GM23338 (cell line): ENCODE results near the gene MBOAT7. TPM values are rescaled to one million over a fixed set of nuclear protein-coding genes. Genes with fewer than 3 reads are reported as not detected.

Experiments
- ATAC-seq: fragments of 200-7000 bp; cut with Tn5 transposase; 3 replicates; pipeline ENCODE4 v1.9.1; 2020
- DNase-seq: peaks from one replicate; pipeline ENCODE4 v3.0.0-alpha.2; 2015; ENCODE audit warnings: low spot score
- H2AFZ ChIP-seq: fragments of 200-600 bp; sonication (generic); 2 replicates; pipeline ENCODE4 v1.8.0; 2016; ENCODE audit warnings: antibody characterized with exemption, mild to moderate bottlenecking, moderate library complexity
- H3F3A ChIP-seq: fragments of 200-600 bp; sonication (generic); replicated peaks from 2 replicates; pipeline ENCODE4 v1.8.0; 2017; ENCODE audit warnings: antibody characterized with exemption, mixed run types, low read depth
- H3K27ac ChIP-seq: fragments of 200-600 bp; sonication (generic); 2 replicates; pipeline ENCODE4 v1.6.1; 2016; ENCODE audit warnings: low read depth
- H3K27me3 ChIP-seq: fragments of 200-600 bp; sonication (generic); 2 replicates; pipeline ENCODE4 v1.8.0; 2016; ENCODE audit warnings: mild to moderate bottlenecking, mixed run types, moderate library complexity; ENCODE audit not compliant: insufficient read depth
- H3K36me3 ChIP-seq: fragments of 200-600 bp; sonication (generic); 2 replicates; pipeline ENCODE4 v1.8.0; 2016; ENCODE audit warnings: mild to moderate bottlenecking; ENCODE audit not compliant: insufficient read depth
- H3K4me1 ChIP-seq: fragments of 200-600 bp; sonication (generic); 2 replicates; pipeline ENCODE4 v1.8.0; 2016; ENCODE audit warnings: mild to moderate bottlenecking, moderate library complexity; ENCODE audit not compliant: insufficient read depth
- H3K4me2 ChIP-seq: fragments of 200-600 bp; sonication (generic); 2 replicates; pipeline ENCODE4 v1.7.1; 2017; ENCODE audit warnings: mixed run types
- H3K4me3 ChIP-seq: fragments of 200-600 bp; sonication (generic); 2 replicates; pipeline ENCODE4 v1.6.1; 2016; ENCODE audit warnings: mixed run types
- H3K79me2 ChIP-seq: fragments of 200-600 bp; sonication (generic); replicated peaks from 2 replicates; pipeline ENCODE4 v1.8.0; 2017; ENCODE audit warnings: mild to moderate bottlenecking; ENCODE audit not compliant: insufficient read depth
- H3K9me2 ChIP-seq: fragments of 200-600 bp; sonication (generic); 2 replicates; pipeline ENCODE4 v1.8.0; 2017; ENCODE audit not compliant: insufficient read depth
- H4K20me1 ChIP-seq: fragments of 200-600 bp; sonication (generic); replicated peaks from 2 replicates; pipeline ENCODE4 v1.8.0; 2017; ENCODE audit warnings: mild to moderate bottlenecking; ENCODE audit not compliant: insufficient read depth
- H3K27ac Mint-ChIP-seq: 2 replicates; pipeline ENCODE4 v1.8.0; 2020; ENCODE audit warnings: inconsistent platforms, mild to moderate bottlenecking, moderate library complexity, mixed read lengths
- H3K27me3 Mint-ChIP-seq: 3 replicates; pipeline ENCODE4 v1.8.0; 2022; ENCODE audit warnings: low read depth, mild to moderate bottlenecking, moderate library complexity, mixed read lengths, inconsistent platforms; ENCODE audit not compliant: insufficient read depth, poor library complexity
- H3K36me3 Mint-ChIP-seq: 3 replicates; pipeline ENCODE4 v1.8.0; 2021; ENCODE audit warnings: low read depth, mild to moderate bottlenecking, inconsistent platforms, moderate library complexity, mixed read lengths
- H3K4me1 Mint-ChIP-seq: 3 replicates; pipeline ENCODE4 v1.8.0; 2020; ENCODE audit warnings: mild to moderate bottlenecking, inconsistent platforms, mixed read lengths
- H3K4me3 Mint-ChIP-seq: 3 replicates; pipeline ENCODE4 v1.8.0; 2021; ENCODE audit warnings: moderate library complexity, mild to moderate bottlenecking, inconsistent platforms, mixed read lengths
- H3K9me3 Mint-ChIP-seq: 3 replicates; pipeline ENCODE4 v1.8.0; 2020; ENCODE audit warnings: moderate library complexity, mild to moderate bottlenecking, inconsistent platforms, mixed read lengths
- CREB1 ChIP-seq: fragments of 250-450 bp; sonication (Bioruptor Pico); IDR thresholded peaks from 2 replicates; pipeline ENCODE4 v1.5.0; 2020; ENCODE audit warnings: low read depth, mild to moderate bottlenecking, moderate library complexity
- EZH2 ChIP-seq: fragments of 200-600 bp; sonication (generic); IDR thresholded peaks from one replicate; pipeline ENCODE4 v1.8.0; 2017; ENCODE audit warnings: antibody characterized with exemption, mild to moderate bottlenecking, low read depth; ENCODE audit not compliant: unreplicated experiment
- EZH2phosphoT487 ChIP-seq: fragments of 200-600 bp; sonication (generic); IDR thresholded peaks from one replicate; pipeline ENCODE4 v1.8.1; 2018; ENCODE audit warnings: antibody characterized with exemption; ENCODE audit not compliant: unreplicated experiment
- NANOG ChIP-seq: IDR thresholded peaks from 2 replicates; pipeline ENCODE4 v1.6.1; 2016; ENCODE audit warnings: antibody characterized with exemption, borderline replicate concordance
- POLR2AphosphoS5 ChIP-seq: IDR thresholded peaks from 2 replicates; pipeline ENCODE4 v1.6.1; 2016; ENCODE audit warnings: antibody characterized with exemption, low read depth
- STAT1 ChIP-seq: IDR thresholded peaks from one replicate; pipeline ENCODE4 v1.6.1; 2016; ENCODE audit warnings: antibody characterized with exemption; ENCODE audit not compliant: unreplicated experiment
- ZNF331 ChIP-seq: fragments of 250-450 bp; sonication (Bioruptor Pico); IDR thresholded peaks from 2 replicates; pipeline ENCODE4 v1.5.0; 2020; ENCODE audit warnings: low read depth, mild to moderate bottlenecking, moderate library complexity
- ZNF462 ChIP-seq: fragments of 250-450 bp; sonication (Bioruptor Pico); IDR thresholded peaks from 2 replicates; pipeline ENCODE4 v1.5.0; 2020; ENCODE audit warnings: mild to moderate bottlenecking, moderate library complexity
- polyA plus RNA-seq: library from polyadenylated mRNA; unstranded; fragments of >200 nt; fragmentation: Nextera tagmentation; extraction: Ambion mirVana; gene quantifications from 2 replicates; pipeline ENCODE4 v1.2.1, GENCODE V29; 2016
- total RNA-seq: library from RNA; depleted of rRNA; stranded (reverse); fragments of >200 nt; shearing (Covaris generic); gene quantifications from 2 replicates; pipeline ENCODE4 v1.2.3, GENCODE V29; 2014

MBOAT7 gene
- total and polyA plus RNA-seq, 2 experiments from 2014 or later, result 77.8 to 184 TPM

- H4K20me1 ChIP-seq, result peaks cover 9% of the 10 kb centered on the region
- H3K36me3 Mint-ChIP-seq, result peaks cover 32% of the 10 kb centered on the region
- ATAC-seq (no peak), DNase-seq (no peak)
- H3K4me3 ChIP-seq, result no peak overlapping the region
- no peaks in the 10 kb centered on the region; the same call in 1 of the 2 replicates for H3K36me3 ChIP-seq
- no peak overlapping the region for H3K4me2 ChIP-seq
- peaks cover 12% of the 10 kb centered on the region for H3K4me1 Mint-ChIP-seq
- peaks cover 1% of the 10 kb centered on the region; the same call in 1 of the 2 replicates for H3F3A ChIP-seq
- H3K27ac ChIP-seq, result no peak overlapping the region
- no peak overlapping the region; the same call in 2 of the 3 replicates for H3K4me3 Mint-ChIP-seq
- peaks cover 25% of the 10 kb centered on the region for H3K79me2 ChIP-seq
- no peaks in the 10 kb centered on the region; the same call in 2 of the 3 replicates for H3K9me3 Mint-ChIP-seq
- H3K27me3 Mint-ChIP-seq, result peaks cover 17% of the 10 kb centered on the region
- TF ChIP-seq EZH2phosphoT487 (no peak), POLR2AphosphoS5 (no peak), NANOG (no peak), CREB1 (CRISPR knock-in tag) (no peak), STAT1 (no peak), ZNF462 (CRISPR knock-in tag) (no peak)
- H3K27me3 ChIP-seq, result no peaks in the 10 kb centered on the region
- no peaks in the 10 kb centered on the region; the same call in 1 of the 2 replicates for H3K4me1 ChIP-seq
- H3K9me2 ChIP-seq, result no peaks in the 10 kb centered on the region
- H2AFZ ChIP-seq, result no peak overlapping the region
- H3K27ac Mint-ChIP-seq, result no peak overlapping the region
These were observed 3.0 kb downstream of the MBOAT7 start for GRCh38 chr19:54186351-54186750.

GRCh38 chr19:54183431-54183830 is 5.9 kb downstream of the MBOAT7 start:
- peaks cover 38% of the 10 kb centered on the region for H3K36me3 Mint-ChIP-seq
- TF ChIP-seq STAT1, result no peak
- TF ChIP-seq EZH2, result no peak
- no peak for TF ChIP-seq ZNF331 (CRISPR knock-in tag)

More at GRCh38 chr19:54183431-54183830, 5.9 kb downstream of the MBOAT7 start:
- peaks cover 12% of the 10 kb centered on the region for H3K27me3 Mint-ChIP-seq
- H3K9me3 Mint-ChIP-seq, result no peaks in the 10 kb centered on the region; the same call in 2 of the 3 replicates
- H2AFZ ChIP-seq, result no peak overlapping the region
- H3K36me3 ChIP-seq, result no peaks in the 10 kb centered on the region; the same call in 1 of the 2 replicates
- peaks cover 7% of the 10 kb centered on the region for H3F3A ChIP-seq
- DNase-seq, result no peak
- H3K27ac Mint-ChIP-seq, result no peak overlapping the region
- peaks cover 21% of the 10 kb centered on the region for H3K79me2 ChIP-seq
- H3K4me3 Mint-ChIP-seq, result no peak overlapping the region
- H3K4me1 ChIP-seq, result no peaks in the 10 kb centered on the region; the same call in 1 of the 2 replicates
- H3K27me3 ChIP-seq, result no peaks in the 10 kb centered on the region
- no peak overlapping the region for H3K27ac ChIP-seq
- H3K4me2 ChIP-seq, result no peak overlapping the region
- peaks cover 17% of the 10 kb centered on the region for H4K20me1 ChIP-seq
- H3K9me2 ChIP-seq, result no peaks in the 10 kb centered on the region
- no peak for ATAC-seq
- H3K4me1 Mint-ChIP-seq, result peaks cover 22% of the 10 kb centered on the region
- H3K4me3 ChIP-seq, result no peak overlapping the region
